Liver (tissue), 9 donors: ENCODE results near the gene ZNF160. TPM values are rescaled to one million over a fixed set of nuclear protein-coding genes. Genes with fewer than 3 reads are reported as not detected.

Source experiments
- DNase-seq: peaks from one replicate; pipeline ENCODE4 v3.0.0-alpha.2; 2017; ENCODE audit warnings: low spot score
- H3K27ac ChIP-seq, 2 donors: one replicate each; pipeline ENCODE4 v1.7.0; 2013; ENCODE audit warnings: inconsistent platforms in 2 of 2, low read length in 2 of 2, control low read depth in 1 of 2, low read depth in 1 of 2, mild to moderate bottlenecking in 1 of 2
- H3K27me3 ChIP-seq, 4 donors: one replicate each; pipeline versions ENCODE4 v1.6.1 to v1.7.0; 2013; ENCODE audit warnings: low read length in 3 of 4, inconsistent platforms in 1 of 4, mild to moderate bottlenecking in 1 of 4, moderate library complexity in 1 of 4; ENCODE audit not compliant: control insufficient read depth in 4 of 4, insufficient read depth in 4 of 4
- H3K36me3 ChIP-seq, 4 donors: one replicate each; pipeline versions ENCODE4 v1.6.1 to v1.7.0; 2013; ENCODE audit warnings: low read length in 3 of 4, mild to moderate bottlenecking in 3 of 4, low read depth in 1 of 4, moderate library complexity in 1 of 4; ENCODE audit not compliant: control insufficient read depth in 4 of 4, insufficient read depth in 3 of 4
- H3K4me1 ChIP-seq, 4 donors: one replicate each; pipeline versions ENCODE4 v1.6.1 to v1.7.0; 2013; ENCODE audit warnings: low read length in 3 of 4, mild to moderate bottlenecking in 3 of 4, moderate library complexity in 1 of 4; ENCODE audit not compliant: control insufficient read depth in 4 of 4, insufficient read depth in 4 of 4
- H3K4me3 ChIP-seq, 3 donors: one replicate each; pipeline versions ENCODE4 v1.6.1 to v1.7.0; 2013; ENCODE audit warnings: low read length in 3 of 3, control low read depth in 1 of 3, low read depth in 1 of 3, mild to moderate bottlenecking in 1 of 3
- H3K9ac ChIP-seq, 2 donors: one replicate each; pipeline ENCODE4 v1.7.0; 2013; ENCODE audit warnings: low read length in 2 of 2, mild to moderate bottlenecking in 2 of 2, moderate library complexity in 2 of 2, control low read depth in 1 of 2, low read depth in 1 of 2
- H3K9me3 ChIP-seq, 4 donors: one replicate each; pipeline versions ENCODE4 v1.6.1 to v1.7.0; 2013; ENCODE audit warnings: low read length in 3 of 4; ENCODE audit not compliant: control insufficient read depth in 4 of 4
- ATF3 ChIP-seq: IDR thresholded peaks from 2 replicates; pipeline ENCODE4 v1.6.1; 2016; ENCODE audit warnings: antibody characterized with exemption
- CTCF ChIP-seq: fragments of 150-350 bp; IDR thresholded peaks from 2 replicates; pipeline ENCODE4 v1.5.1; 2017; ENCODE audit warnings: improper control_type of control experiment, low read depth, low read length; ENCODE audit not compliant: missing input control
- EGR1 ChIP-seq, 2 donors: IDR thresholded peaks; 2 replicates each; pipeline ENCODE4 v1.6.1; 2016 to 2018; ENCODE audit warnings: antibody characterized with exemption in 2 of 2, low read depth in 2 of 2
- FOXA1 ChIP-seq: IDR thresholded peaks from 2 replicates; pipeline ENCODE4 v1.6.1; 2016; ENCODE audit warnings: antibody characterized with exemption
- FOXA2 ChIP-seq: IDR thresholded peaks from 2 replicates; pipeline ENCODE4 v1.6.1; 2016; ENCODE audit warnings: antibody characterized with exemption
- GABPA ChIP-seq, 2 donors: IDR thresholded peaks in 1 of 2; conservative IDR thresholded peaks in 1 of 2; 2 replicates each; pipeline ENCODE4 v1.6.1; 2016; ENCODE audit warnings: antibody characterized with exemption in 2 of 2, mild to moderate bottlenecking in 1 of 2, moderate library complexity in 1 of 2
- HNF4A ChIP-seq, 2 donors: conservative IDR thresholded peaks; 2 replicates each; pipeline ENCODE4 v1.6.1; 2016; ENCODE audit warnings: antibody characterized with exemption in 2 of 2, mild to moderate bottlenecking in 2 of 2
- HNF4G ChIP-seq: IDR thresholded peaks from 2 replicates; pipeline ENCODE4 v1.6.1; 2016; ENCODE audit warnings: antibody characterized with exemption
- JUND ChIP-seq, 2 donors: IDR thresholded peaks; 2 replicates each; pipeline ENCODE4 v1.6.1; 2016; ENCODE audit warnings: antibody characterized with exemption in 2 of 2
- MAX ChIP-seq: IDR thresholded peaks from 2 replicates; pipeline ENCODE4 v1.6.1; 2016; ENCODE audit warnings: antibody characterized with exemption
- NR2F2 ChIP-seq: IDR thresholded peaks from 2 replicates; pipeline ENCODE4 v1.6.1; 2016; ENCODE audit warnings: antibody characterized with exemption
- RAD21 ChIP-seq, 2 donors: IDR thresholded peaks; 2 replicates each; pipeline ENCODE4 v1.6.1; 2016; ENCODE audit warnings: antibody characterized with exemption in 2 of 2, mild to moderate bottlenecking in 2 of 2
- REST ChIP-seq: IDR thresholded peaks from 2 replicates; pipeline ENCODE4 v1.6.1; 2016; ENCODE audit warnings: antibody characterized with exemption, mild to moderate bottlenecking
- SP1 ChIP-seq: IDR thresholded peaks from 2 replicates; pipeline ENCODE4 v1.6.1; 2018; ENCODE audit warnings: antibody characterized with exemption, mild to moderate bottlenecking
- TAF1 ChIP-seq: conservative IDR thresholded peaks from 2 replicates; pipeline ENCODE4 v1.6.1; 2016; ENCODE audit warnings: antibody characterized with exemption, mild to moderate bottlenecking
- YY1 ChIP-seq: IDR thresholded peaks from 2 replicates; pipeline ENCODE4 v1.6.1; 2016; ENCODE audit warnings: antibody characterized with exemption, mild to moderate bottlenecking
- ZBTB33 ChIP-seq: IDR thresholded peaks from 2 replicates; pipeline ENCODE4 v1.6.1; 2016; ENCODE audit warnings: antibody characterized with exemption
- WGBS: extraction: QIAGEN DNeasy Blood & Tissue Kit; methylation state at CpG from one replicate; pipeline ENCODE4 v1.1.7; 2013; 5-methylcytosine and 5-hydroxymethylcytosine counted together
- polyA plus RNA-seq, 2 donors: library from polyadenylated mRNA; stranded (reverse) in 1 of 2; unstranded in 1 of 2; fragments of 200-250 nt in 1 of 2; fragments of >200 nt in 1 of 2; fragmentation: Nextera tagmentation in 1 of 2; extraction: Ambion mirVana in 1 of 2; gene quantifications; one replicate each; pipeline versions ENCODE4 v1.2.1 to v1.2.3, GENCODE V29; 2013 to 2015
- total RNA-seq, 2 donors: library from RNA; depleted of rRNA; stranded (reverse); fragments of >200 nt; gene quantifications; one replicate each; pipeline ENCODE4 v1.2.3, GENCODE V29; 2014
- donor health status: healthy.
- donor health status: healthy.
- donor health status: healthy.
- donor health status: healthy.
- donor health status: healthy.

Gene ZNF160
- total and polyA plus RNA-seq, 4 donors, result 6.3 to 30.1 (median 8.0) TPM

GRCh38 chr19:53094754-53095575, 8.3 kb downstream of the ZNF160 start:
- H3K4me3 ChIP-seq, result no peak overlapping the region
- TF ChIP-seq FOXA1, result no peak
- TF ChIP-seq YY1, result no peak
- no peak for TF ChIP-seq EGR1 (IDR thresholded peaks at IDR 0.05; ENCODE audit: low read depth in 2 of 2)
- no peak for TF ChIP-seq NR2F2
- TF ChIP-seq ZBTB33, result no peak
- TF ChIP-seq GABPA (IDR thresholded peaks at IDR 0.05 in 1 of 2, conservative IDR thresholded peaks at IDR 0.05 in 1 of 2), result no peak
- TF ChIP-seq REST, result no peak
- no peak for TF ChIP-seq ATF3
- TF ChIP-seq TAF1, result no peak
- no peak for TF ChIP-seq FOXA2
- TF ChIP-seq RAD21 (IDR thresholded peaks at IDR 0.05), result no peak
- TF ChIP-seq HNF4G, result no peak
- no peak for TF ChIP-seq CTCF
- TF ChIP-seq HNF4A (conservative IDR thresholded peaks at IDR 0.05), result no peak
- TF ChIP-seq MAX, result no peak
- no peak for TF ChIP-seq SP1
- no peak for TF ChIP-seq JUND (IDR thresholded peaks at IDR 0.05)
- 82% methylated on average over 29 of the region's 29 CpGs for WGBS
- peaks cover 0 to 2% (median under 1%) of the 10 kb centered on the region in 4 donors for H3K9me3 ChIP-seq
- no peaks in the 10 kb centered on the region for H3K4me1 ChIP-seq
- DNase-seq, result no peak
- H3K27ac ChIP-seq, result no peak overlapping the region
- H3K36me3 ChIP-seq, result peaks cover 8 to 19% (median 11%) of the 10 kb centered on the region in 4 donors
- H3K9ac ChIP-seq, result no peak overlapping the region
- no peaks in the 10 kb centered on the region for H3K27me3 ChIP-seq
